Gastroesophageal sphincter (tissue), 3 donors: ENCODE measurements around the gene PIK3C2G.

Source experiments
- EP300 ChIP-seq: sonication (generic); formaldehyde crosslinking; IDR thresholded peaks from one replicate; pipeline ENCODE4 v1.6.1; 2017; ENCODE audit warnings: antibody characterized with exemption, mild to moderate bottlenecking
- POLR2A ChIP-seq, 2 donors: fragments of 450-650 bp; IDR thresholded peaks; one replicate each; pipeline ENCODE4 v1.6.1; 2017; ENCODE audit warnings: antibody characterized with exemption in 2 of 2, mild to moderate bottlenecking in 2 of 2, moderate library complexity in 1 of 2
- TF ChIP-seq, protein P1 (sequence below), 4 experiments: fragments of 200-600 bp in 2 of 4; fragments of 450-650 bp in 2 of 4; sonication (generic) in 1 of 4; IDR thresholded peaks; one replicate each; pipeline ENCODE4 v1.5.1; 2017 to 2019; ENCODE audit warnings: antibody characterized with exemption in 4 of 4, mild to moderate bottlenecking in 2 of 4, moderate library complexity in 2 of 4

DNA sequence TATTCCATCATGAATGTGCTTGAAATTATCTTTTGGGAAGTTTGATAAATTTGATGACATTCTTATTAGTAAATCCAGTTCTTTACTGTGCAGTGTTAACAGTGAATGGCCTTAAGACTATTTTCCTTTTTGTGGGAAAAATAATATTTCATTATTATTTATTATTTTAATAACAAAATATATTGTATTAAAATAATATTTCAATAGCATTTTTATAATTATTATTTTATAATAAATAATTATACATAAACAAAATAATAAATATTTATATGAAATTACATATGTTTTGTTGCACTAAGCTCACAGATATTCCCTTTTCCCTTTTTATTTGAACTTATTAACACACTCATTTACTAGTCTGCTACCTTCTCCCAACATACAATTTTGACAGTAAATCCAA, 33.6 kb downstream of the PIK3C2G start:
- TF ChIP-seq, protein P1, sequence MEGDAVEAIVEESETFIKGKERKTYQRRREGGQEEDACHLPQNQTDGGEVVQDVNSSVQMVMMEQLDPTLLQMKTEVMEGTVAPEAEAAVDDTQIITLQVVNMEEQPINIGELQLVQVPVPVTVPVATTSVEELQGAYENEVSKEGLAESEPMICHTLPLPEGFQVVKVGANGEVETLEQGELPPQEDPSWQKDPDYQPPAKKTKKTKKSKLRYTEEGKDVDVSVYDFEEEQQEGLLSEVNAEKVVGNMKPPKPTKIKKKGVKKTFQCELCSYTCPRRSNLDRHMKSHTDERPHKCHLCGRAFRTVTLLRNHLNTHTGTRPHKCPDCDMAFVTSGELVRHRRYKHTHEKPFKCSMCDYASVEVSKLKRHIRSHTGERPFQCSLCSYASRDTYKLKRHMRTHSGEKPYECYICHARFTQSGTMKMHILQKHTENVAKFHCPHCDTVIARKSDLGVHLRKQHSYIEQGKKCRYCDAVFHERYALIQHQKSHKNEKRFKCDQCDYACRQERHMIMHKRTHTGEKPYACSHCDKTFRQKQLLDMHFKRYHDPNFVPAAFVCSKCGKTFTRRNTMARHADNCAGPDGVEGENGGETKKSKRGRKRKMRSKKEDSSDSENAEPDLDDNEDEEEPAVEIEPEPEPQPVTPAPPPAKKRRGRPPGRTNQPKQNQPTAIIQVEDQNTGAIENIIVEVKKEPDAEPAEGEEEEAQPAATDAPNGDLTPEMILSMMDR (IDR thresholded peaks at IDR 0.05), result no peak
- TF ChIP-seq POLR2A (IDR thresholded peaks at IDR 0.05) (no peak), EP300 (no peak)
